Upper lobe of left lung (tissue), 4 donors: ENCODE measurements around the gene SPEN.

ENCODE experiments used
- CTCF ChIP-seq, 6 experiments: fragments of 450-650 bp in 4 of 6; fragments of 200-600 bp in 2 of 6; sonication (generic) in 2 of 6; IDR thresholded peaks; one replicate each; pipeline ENCODE4 v1.5.1; 2016 to 2019; ENCODE audit warnings: antibody characterized with exemption in 6 of 6
- EP300 ChIP-seq, 4 donors: sonication (generic); formaldehyde crosslinking; IDR thresholded peaks; one replicate each; pipeline ENCODE4 v1.5.1; 2017; ENCODE audit warnings: antibody characterized with exemption in 4 of 4, control low read depth in 2 of 4
- POLR2A ChIP-seq, 4 donors: fragments of 450-650 bp; IDR thresholded peaks; one replicate each; pipeline ENCODE4 v1.5.1; 2016 to 2017; ENCODE audit warnings: antibody characterized with exemption in 4 of 4, mild to moderate bottlenecking in 2 of 4
- POLR2AphosphoS5 ChIP-seq, 2 donors: sonication (generic); formaldehyde crosslinking; IDR thresholded peaks; one replicate each; pipeline ENCODE4 v1.5.1; 2017; ENCODE audit warnings: antibody characterized with exemption in 2 of 2

- TF ChIP-seq CTCF (IDR thresholded peaks at IDR 0.05) (no peak), POLR2A (IDR thresholded peaks at IDR 0.05) (no peak), EP300 (IDR thresholded peaks at IDR 0.05) (no peak), POLR2AphosphoS5 (IDR thresholded peaks at IDR 0.05) (no peak)
Measured at GRCh38 chr1:15943992-15944307, 96.4 kb downstream of the SPEN start.
